H7 (cell line): ENCODE measurements around the gene MEG3. TPM values are rescaled to one million over a fixed set of nuclear protein-coding genes. Genes with fewer than 3 reads are reported as not detected.

Experiments
- DNase-seq: peaks from one replicate; pipeline ENCODE4 v3.0.0; 2012
- H3K27me3 ChIP-seq: 2 replicates; pipeline ENCODE4 v1.6.0; 2011; ENCODE audit warnings: mild to moderate bottlenecking, low read length; ENCODE audit not compliant: control insufficient read depth, insufficient read depth
- H3K36me3 ChIP-seq: replicated peaks from 2 replicates; pipeline ENCODE4 v1.5.1; 2011; ENCODE audit warnings: low read length; ENCODE audit not compliant: control insufficient read depth, insufficient read depth
- H3K4me3 ChIP-seq: 2 replicates; pipeline ENCODE4 v1.5.1; 2011; ENCODE audit warnings: low read depth, mild to moderate bottlenecking, control low read depth, low read length, moderate library complexity; ENCODE audit not compliant: insufficient read depth
- total RNA-seq: library from RNA; depleted of rRNA; stranded (reverse); fragments of >200 nt; shearing (Covaris generic); gene quantifications from 2 replicates; pipeline ENCODE4 v1.2.3, GENCODE V29; 2014

Gene MEG3
- total RNA-seq, 1 experiment from 2014 or later, result 0.31 TPM

GRCh38 chr14:100875861-100876590, 50.1 kb downstream of the MEG3 start:
- no peak for DNase-seq
- no peak overlapping the region for H3K4me3 ChIP-seq
- no peaks in the 10 kb centered on the region for H3K27me3 ChIP-seq
- no peaks in the 10 kb centered on the region for H3K36me3 ChIP-seq

- no peak overlapping the region for H3K4me3 ChIP-seq
- no peak for DNase-seq
- no peaks in the 10 kb centered on the region for H3K27me3 ChIP-seq
- no peaks in the 10 kb centered on the region for H3K36me3 ChIP-seq
These were observed 52.6 kb downstream of the MEG3 start for GRCh38 chr14:100878271-100879146.

- Histone ChIP-seq H3K36me3 (no peaks in the 10 kb centered on the region), H3K4me3 (no peak overlapping the region), H3K27me3 (no peaks in the 10 kb centered on the region)
- DNase-seq, result no peak
These were observed 53.3 kb downstream of the MEG3 start for GRCh38 chr14:100879194-100879593.

- Histone ChIP-seq H3K36me3 (no peaks in the 10 kb centered on the region), H3K27me3 (no peaks in the 10 kb centered on the region), H3K4me3 (no peak overlapping the region)
- no peak for DNase-seq
These were observed 53.9 kb downstream of the MEG3 start for GRCh38 chr14:100879782-100880181.

GRCh38 chr14:100880271-100881101, 54.6 kb downstream of the MEG3 start:
- Histone ChIP-seq H3K27me3 (no peaks in the 10 kb centered on the region), H3K36me3 (no peaks in the 10 kb centered on the region), H3K4me3 (no peak overlapping the region)
- no peak for DNase-seq

GRCh38 chr14:100881211-100882025, 55.5 kb downstream of the MEG3 start:
- Histone ChIP-seq H3K4me3 (no peak overlapping the region), H3K36me3 (no peaks in the 10 kb centered on the region), H3K27me3 (no peaks in the 10 kb centered on the region)
- no peak for DNase-seq

GRCh38 chr14:100882026-100882967, 56.4 kb downstream of the MEG3 start:
- Histone ChIP-seq H3K4me3 (no peak overlapping the region), H3K36me3 (no peaks in the 10 kb centered on the region), H3K27me3 (no peaks in the 10 kb centered on the region)
- no peak for DNase-seq

- no peak overlapping the region for H3K4me3 ChIP-seq
- H3K27me3 ChIP-seq, result no peaks in the 10 kb centered on the region
- H3K36me3 ChIP-seq, result no peaks in the 10 kb centered on the region
- DNase-seq, result no peak
These were observed 57.3 kb downstream of the MEG3 start for GRCh38 chr14:100882991-100883788.

GRCh38 chr14:100883789-100884101, 57.8 kb downstream of the MEG3 start:
- Histone ChIP-seq H3K27me3 (no peaks in the 10 kb centered on the region), H3K4me3 (no peak overlapping the region), H3K36me3 (no peaks in the 10 kb centered on the region)
- no peak for DNase-seq

GRCh38 chr14:100884456-100884855, 58.5 kb downstream of the MEG3 start:
- H3K4me3 ChIP-seq, result no peak overlapping the region
- no peaks in the 10 kb centered on the region for H3K36me3 ChIP-seq
- no peaks in the 10 kb centered on the region for H3K27me3 ChIP-seq
- DNase-seq, result no peak

GRCh38 chr14:100885196-100885595, 59.3 kb downstream of the MEG3 start:
- Histone ChIP-seq H3K36me3 (no peaks in the 10 kb centered on the region), H3K27me3 (no peaks in the 10 kb centered on the region)

GRCh38 chr14:100885617-100886016, 59.7 kb downstream of the MEG3 start:
- Histone ChIP-seq H3K27me3 (no peaks in the 10 kb centered on the region), H3K36me3 (no peaks in the 10 kb centered on the region), H3K4me3 (no peak overlapping the region)
- DNase-seq, result no peak

More at GRCh38 chr14:100885196-100885595, 59.3 kb downstream of the MEG3 start:
- no peak overlapping the region for H3K4me3 ChIP-seq
- DNase-seq, result no peak
